AG04449 (cell line): ENCODE data around the gene MOB3A.

ENCODE experiments used
- CTCF ChIA-PET: fragments of 350-600 bp; formaldehyde crosslinking; extraction: SDS; loops from one replicate; lab custom pipeline; 2021; ENCODE audit warnings: antibody characterized with exemption; lab: Yijun Ruan, JAX
- POLR2A ChIA-PET: fragments of 400-600, 350-600 bp; formaldehyde crosslinking; extraction: SDS; loops from one replicate; lab custom pipeline; 2020; ENCODE audit warnings: antibody characterized with exemption, inconsistent platforms; lab: Yijun Ruan, JAX
- DNase-seq: peaks from one replicate; pipeline ENCODE4 v3.0.0-alpha.2; 2010; ENCODE audit warnings: low read depth, low spot score
- H3K4me3 ChIP-seq: 2 replicates; pipeline ENCODE4 v1.5.1; 2011; ENCODE audit warnings: low read depth, mild to moderate bottlenecking, control low read depth, low read length
- CTCF ChIP-seq: IDR thresholded peaks from one replicate; pipeline ENCODE4 v1.5.1; 2011; ENCODE audit warnings: mild to moderate bottlenecking, moderate library complexity, low read length, control low read depth, inconsistent platforms; ENCODE audit not compliant: insufficient read depth; ENCODE audit errors: missing control alignments

Gene MOB3A

GRCh38 chr19:2119921-2120785 is 24.0 kb upstream of the MOB3A start:
- TF ChIP-seq CTCF = no peak
- POLR2A ChIA-PET = no interaction called here
- no peak for DNase-seq
- H3K4me3 ChIP-seq = no peak overlapping the region
- CTCF ChIA-PET = no interaction called here

GRCh38 chr19:2118438-2118837 is 22.3 kb upstream of the MOB3A start:
- DNase-seq = no peak
- POLR2A ChIA-PET = no interaction called here
- CTCF ChIA-PET = interaction anchor here (1.8 kb wide), 1 partner anchor 117 kb away, joined by 4 read pairs; the partner anchor contains the start of gene PLEKHJ1
- TF ChIP-seq CTCF = no peak
- H3K4me3 ChIP-seq = no peak overlapping the region

GRCh38 chr19:2117215-2117960 is 21.3 kb upstream of the MOB3A start:
- ChIA-PET CTCF (interaction anchor here (1.8 kb wide), 1 partner anchor 119 kb away, joined by 4 read pairs; the partner anchor contains the start of gene PLEKHJ1), POLR2A (no interaction called here)
- no peak for DNase-seq
- no peak for TF ChIP-seq CTCF
- no peak overlapping the region for H3K4me3 ChIP-seq

- DNase-seq = no peak
- TF ChIP-seq CTCF = no peak
- POLR2A ChIA-PET = no interaction called here
- CTCF ChIA-PET = interaction anchor here (1.8 kb wide), 1 partner anchor 119 kb away, joined by 4 read pairs; the partner anchor contains the start of gene PLEKHJ1
- no peak overlapping the region for H3K4me3 ChIP-seq
These were observed 20.4 kb upstream of the MOB3A start for GRCh38 chr19:2116507-2116906.

- ChIA-PET POLR2A (no interaction called here), CTCF (no interaction called here)
- DNase-seq = no peak
- no peak overlapping the region for H3K4me3 ChIP-seq
- TF ChIP-seq CTCF = no peak
These were observed 19.8 kb upstream of the MOB3A start for GRCh38 chr19:2115911-2116426.

GRCh38 chr19:2115324-2115723 is 19.2 kb upstream of the MOB3A start:
- ChIA-PET CTCF (no interaction called here), POLR2A (no interaction called here)
- no peak for TF ChIP-seq CTCF
- DNase-seq = no peak
- no peak overlapping the region for H3K4me3 ChIP-seq
